Stimulated activated CD4-positive, alpha-beta T cell treated with anti-CD3 and anti-CD28 coated beads, Interleukin-12 subunit alpha, Interleukin-12 subunit beta, amount 100 ng/mL, for 48 hours (primary cell): ENCODE measurements around the gene AKR1C4.
A peak's percentile ranks its signal among the peaks of the same experiment; 100 is the strongest.
"Not testable (repeated sequence)": the region's sequence is repeated elsewhere in the genome, so short reads cannot be mapped to it uniquely, and the experiment has no call there.

Experiments used
- DNase-seq, 3 donors: peaks; one replicate each; pipeline ENCODE4 v3.0.0-alpha.2; 2020; ENCODE audit warnings: low read depth in 2 of 3, low spot score in 1 of 3

Gene AKR1C4

DNA sequence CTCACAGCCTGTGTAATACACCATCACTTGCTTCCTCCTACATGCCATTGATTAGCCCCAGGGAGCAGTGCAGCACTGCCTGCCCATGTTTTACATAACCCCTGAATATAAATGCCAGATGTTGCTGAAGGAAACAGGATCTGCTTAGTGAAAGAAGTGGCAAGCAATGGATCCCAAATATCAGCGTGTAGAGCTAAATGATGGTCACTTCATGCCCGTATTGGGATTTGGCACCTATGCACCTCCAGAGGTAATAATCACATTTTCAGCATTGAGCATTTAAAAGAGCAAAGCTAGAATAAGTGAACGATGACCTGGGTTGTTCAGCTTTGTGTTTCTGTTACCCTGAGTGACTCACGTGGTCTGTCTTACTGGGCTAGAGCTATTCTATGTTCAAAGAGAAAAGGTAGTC lies at the start of gene AKR1C4:
TSS of gene AKR1C4 (plus strand) at position 136 of the 412 bp plus-strand sequence. CDS start at position 167, 31 bp downstream.
- no peak for DNase-seq

DNA sequence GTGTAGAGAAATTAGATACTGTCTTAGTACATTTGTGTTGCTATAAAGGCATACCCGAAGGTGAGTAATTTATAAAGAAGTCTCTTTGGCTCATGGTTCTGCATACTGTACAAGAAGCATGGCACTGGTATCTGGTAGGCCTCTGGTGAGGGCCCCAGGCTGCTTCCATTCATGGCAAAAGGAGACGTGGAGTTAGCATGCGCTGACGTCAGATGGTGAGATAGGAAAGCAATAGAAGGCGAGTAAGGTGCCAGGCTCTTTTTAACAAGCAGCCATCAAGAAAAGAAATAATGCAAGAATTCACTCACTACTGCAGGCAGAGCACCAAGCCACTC lies 49.8 kb upstream of the AKR1C4 start:
- DNase-seq, result no peak

DNA sequence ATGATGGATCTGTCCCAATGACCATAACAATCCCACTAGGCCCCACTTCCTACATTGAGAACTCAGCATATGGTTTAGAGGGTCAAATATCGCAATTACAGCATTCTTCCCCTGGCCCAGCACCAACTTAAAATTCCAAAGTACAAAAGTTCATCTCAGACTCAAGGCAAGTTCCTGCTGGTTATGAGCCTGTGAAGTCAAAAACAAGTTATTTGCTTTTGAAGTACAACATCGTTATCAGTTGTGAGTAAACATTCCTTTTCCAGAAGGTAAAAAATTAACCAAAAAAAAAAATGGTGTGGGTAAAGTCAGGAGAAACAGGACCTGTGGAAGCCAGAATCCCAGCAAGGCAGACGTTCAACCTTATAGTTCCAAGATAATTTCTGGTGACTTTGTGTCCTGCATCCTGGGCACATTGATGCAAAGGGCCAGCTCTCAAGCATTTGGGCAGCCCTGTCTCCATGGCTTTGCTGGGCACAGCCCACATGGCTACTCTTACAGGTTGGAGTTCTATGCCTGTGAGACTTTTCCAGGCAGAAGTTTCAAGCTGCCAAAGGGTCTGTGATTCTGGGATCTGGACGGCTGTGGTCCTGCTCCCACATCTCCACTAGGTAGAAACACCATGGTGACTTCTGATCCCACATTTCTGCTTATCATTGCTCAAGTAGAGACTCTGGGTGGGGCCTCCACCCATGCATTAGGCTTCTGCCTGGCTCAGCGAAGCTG lies 49.2 kb upstream of the AKR1C4 start:
- DNase-seq, result no peak

- no peak for DNase-seq
Measured at GRCh38 chr10:5147981-5148677, 48.5 kb upstream of the AKR1C4 start.

- no peak for DNase-seq
Measured at GRCh38 chr10:5148678-5149032, 48.0 kb upstream of the AKR1C4 start.

DNA sequence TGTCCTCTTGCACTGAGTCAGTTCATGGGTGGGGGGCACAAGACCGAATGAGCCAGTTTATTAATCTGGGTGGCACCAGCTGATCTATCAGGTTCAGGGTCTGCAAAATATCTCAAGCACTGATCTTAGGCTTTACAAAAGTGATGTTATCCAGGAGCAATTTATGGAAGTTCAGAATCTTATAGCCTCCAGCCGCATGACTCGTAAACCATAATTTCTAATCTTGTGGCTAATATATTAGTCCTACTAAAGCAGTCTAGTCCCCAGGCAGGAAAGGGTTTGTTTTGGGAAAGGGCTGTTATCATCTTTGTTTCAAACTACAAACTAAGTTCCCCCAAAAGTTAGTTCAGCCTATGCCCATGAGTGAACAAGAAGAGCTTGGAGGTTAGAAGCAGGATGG lies 45.6 kb upstream of the AKR1C4 start:
- no peak for DNase-seq

DNA sequence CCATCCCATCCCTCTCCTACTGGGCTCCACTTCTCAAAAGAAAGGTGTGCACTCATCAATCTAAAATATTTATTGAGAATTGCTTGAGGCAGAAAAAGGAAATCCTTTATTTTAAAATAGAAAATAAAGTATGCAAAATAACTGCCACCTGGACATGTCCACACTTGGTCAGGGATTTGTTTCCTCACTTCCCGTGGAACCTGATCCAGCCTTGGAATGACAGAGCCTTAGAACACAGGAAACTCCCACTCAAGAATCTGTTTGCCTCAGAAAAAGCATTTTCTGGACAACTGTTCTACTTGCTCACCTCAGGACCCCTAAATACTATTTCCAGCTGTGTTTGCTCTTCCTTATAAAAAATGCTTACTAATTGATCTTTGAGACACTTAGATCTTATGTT lies 40.7 kb upstream of the AKR1C4 start:
- no peak for DNase-seq

DNA sequence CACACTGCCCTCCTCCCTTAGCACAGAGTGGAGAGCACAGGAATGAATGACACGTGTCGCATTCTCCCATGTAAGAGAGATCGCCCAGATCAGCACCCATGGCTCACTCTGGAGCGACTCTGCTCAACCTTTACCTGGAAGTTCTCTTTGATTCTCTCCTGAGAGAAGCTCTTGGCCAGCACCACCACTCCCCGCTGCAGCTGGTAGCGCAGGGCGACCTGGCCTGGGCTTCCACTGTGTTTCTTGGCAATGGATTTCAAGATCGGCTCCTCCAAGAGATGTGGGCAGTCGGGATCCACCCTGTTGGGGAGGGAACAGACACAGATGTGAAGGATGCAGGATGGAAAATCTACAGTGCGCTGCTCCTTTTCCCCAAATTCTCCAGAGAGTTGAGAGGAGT lies 39.1 kb upstream of the AKR1C4 start:
- DNase-seq, result no peak

DNA sequence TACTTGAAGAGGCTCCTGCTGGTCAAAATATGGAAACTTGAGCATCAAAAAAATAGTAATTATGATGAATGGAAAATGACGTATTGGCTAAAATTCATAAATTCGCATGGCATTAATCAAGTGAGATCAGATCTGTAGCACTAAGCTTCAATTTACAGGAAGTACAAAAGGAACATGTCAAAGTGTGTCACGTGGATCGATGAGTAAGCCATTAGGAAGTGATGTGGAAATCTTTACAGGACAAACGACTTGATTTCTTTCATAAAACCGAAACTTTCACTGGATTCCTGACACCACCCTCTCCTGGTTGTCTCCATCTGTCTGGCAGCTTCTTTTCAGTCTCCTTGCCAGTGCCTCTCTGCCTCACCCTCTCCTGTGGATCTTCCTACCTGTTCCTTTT lies 37.5 kb upstream of the AKR1C4 start:
- no peak for DNase-seq

DNA sequence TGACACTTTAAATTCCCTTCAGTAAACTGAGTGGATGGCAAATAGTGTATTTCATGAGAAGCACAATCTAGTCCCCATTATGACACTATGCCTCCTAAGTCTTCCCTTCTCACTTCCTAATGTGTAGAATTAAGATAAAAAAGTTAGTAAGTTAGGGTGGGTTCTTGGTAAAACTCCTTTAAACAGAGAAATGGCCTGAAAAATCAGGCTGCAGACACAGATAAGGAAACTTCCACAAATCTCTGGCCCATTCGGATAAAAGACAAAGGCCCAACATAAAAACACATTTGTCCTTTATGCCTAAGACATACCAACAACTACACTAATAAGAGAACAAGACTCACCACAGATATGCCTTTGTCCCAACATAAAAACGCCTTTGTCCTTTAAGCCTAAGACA lies 33.1 kb upstream of the AKR1C4 start:
- DNase-seq, result no peak

DNA sequence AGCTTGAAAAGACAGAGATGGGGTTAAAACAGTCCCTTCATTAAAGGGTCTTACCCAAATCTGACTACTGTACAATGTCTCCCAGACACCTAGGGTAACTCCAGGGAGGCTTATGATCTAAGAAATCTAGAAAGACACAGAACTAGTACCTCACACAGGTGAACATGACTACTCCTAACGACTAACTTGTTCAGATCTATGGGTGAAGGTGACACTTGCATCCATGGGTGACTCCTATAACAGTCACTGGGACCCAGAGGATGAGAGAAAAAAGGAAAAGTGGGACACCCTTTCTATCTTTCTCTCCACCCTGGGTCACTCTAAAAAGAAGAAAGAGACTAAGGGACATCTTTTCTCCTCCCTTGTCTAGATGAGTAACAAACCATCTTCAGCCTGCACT lies 30.9 kb upstream of the AKR1C4 start:
- no peak for DNase-seq

DNA sequence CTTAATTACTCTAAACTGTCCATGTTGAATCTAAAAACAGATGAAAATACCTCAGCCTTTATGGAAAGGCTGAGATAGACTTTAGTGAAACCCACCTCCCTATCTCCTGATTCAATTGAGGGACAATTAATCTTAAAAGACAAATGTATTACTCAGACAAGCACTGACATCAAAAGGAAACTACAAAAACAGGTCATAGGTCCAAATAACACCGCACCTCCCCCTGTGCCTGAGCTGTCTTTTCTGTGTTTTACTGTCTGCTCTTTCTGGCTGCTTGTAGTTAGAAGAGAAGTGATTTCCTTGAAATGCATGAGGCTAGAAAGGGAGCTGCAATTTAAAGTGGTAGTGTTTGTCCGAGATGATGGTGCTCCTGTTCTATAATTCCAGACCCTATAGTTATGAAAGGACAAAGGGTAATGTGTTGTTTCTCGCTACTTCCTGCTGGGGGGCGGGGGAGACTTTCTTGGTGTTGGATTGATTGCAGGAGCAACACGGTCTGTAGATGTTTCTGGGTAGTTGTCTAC lies 27.7 kb upstream of the AKR1C4 start:
- peak in 1 of 3 donors; percentile 21 for DNase-seq

GRCh38 chr10:5175581-5175980 lies 21.1 kb upstream of the AKR1C4 start:
- not testable (repeated sequence) for DNase-seq

DNA sequence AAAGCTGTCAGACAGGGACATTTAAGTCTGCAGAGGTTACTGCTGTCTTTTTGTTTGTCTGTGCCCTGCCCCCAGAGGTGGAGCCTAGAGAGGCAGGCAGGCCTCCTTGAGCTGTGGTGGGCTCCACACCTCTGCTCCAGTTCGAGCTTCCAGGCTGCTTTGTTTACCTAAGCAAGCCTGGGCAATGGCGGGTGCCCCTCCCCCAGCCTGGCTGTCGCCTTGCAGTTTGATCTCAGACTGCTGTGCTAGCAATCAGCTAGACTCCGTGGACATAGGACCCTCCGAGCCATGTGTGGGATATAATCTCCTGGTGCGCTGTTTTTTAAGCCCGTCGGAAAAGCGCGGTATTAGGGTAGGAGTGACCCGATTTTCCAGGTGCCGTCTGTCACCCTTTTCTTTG lies 16.1 kb upstream of the AKR1C4 start:
- DNase-seq, result not testable (repeated sequence)

DNA sequence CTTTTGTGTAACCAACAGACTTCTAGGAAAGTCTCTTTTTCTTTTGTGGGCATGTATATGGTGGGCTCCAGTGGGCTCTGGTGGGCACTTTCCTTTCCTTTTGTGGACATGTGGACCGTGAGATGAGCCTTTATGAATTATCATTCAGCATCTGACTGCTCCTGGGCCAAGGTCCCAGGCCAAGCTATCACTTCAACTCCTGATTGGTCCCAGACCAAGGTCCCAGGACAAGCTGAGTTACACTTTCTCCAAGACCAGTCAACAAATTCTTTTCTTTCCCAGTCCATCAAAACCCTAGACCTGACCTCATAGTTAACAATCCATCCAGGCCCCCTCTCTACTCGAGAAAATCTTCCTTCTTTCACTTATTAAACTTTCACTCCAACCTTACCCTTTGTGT lies 12.7 kb upstream of the AKR1C4 start:
- no peak for DNase-seq

DNA sequence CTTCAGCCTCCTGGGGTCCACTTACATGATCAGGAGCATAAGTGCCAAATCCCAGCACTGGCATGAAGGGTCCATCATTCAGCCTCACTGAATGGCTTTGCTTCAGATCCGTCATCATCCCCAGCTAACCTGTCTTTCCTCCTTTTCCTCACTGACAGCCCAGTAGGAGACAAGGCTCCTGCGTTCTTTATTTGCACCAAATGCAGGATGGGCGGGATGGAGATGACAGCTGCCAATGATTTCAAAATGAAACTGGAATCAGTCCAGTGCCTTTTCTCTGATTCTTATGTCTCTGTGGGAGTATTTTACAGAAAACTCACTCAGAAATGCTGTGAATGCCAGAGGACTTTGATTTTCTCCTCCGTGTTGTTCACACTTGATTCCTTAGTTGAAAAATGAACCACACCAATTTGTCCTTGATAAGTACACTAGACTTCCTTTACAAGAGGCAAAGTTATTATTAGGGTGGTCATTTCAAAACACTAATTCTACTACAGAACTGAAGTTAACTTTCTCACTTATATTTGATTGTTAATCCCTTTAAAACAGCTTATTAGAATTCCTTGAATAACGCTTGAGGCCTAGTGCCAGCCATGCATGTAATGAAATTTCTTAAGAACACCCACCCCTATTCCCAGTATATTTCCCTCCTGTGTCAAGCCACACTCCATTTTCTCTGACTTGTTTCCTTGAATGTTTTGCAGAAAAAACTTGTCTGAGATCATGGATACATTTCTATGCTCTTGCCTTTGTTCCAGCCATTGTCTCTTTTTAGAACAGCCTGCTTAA lies 11.5 kb upstream of the AKR1C4 start, which contains the start of gene AKR1C8:
TSS of gene AKR1C8 (minus strand) at position 164 of the 789 bp plus-strand sequence. CDS start at position 118, 46 bp downstream.
- DNase-seq, result no peak

DNA sequence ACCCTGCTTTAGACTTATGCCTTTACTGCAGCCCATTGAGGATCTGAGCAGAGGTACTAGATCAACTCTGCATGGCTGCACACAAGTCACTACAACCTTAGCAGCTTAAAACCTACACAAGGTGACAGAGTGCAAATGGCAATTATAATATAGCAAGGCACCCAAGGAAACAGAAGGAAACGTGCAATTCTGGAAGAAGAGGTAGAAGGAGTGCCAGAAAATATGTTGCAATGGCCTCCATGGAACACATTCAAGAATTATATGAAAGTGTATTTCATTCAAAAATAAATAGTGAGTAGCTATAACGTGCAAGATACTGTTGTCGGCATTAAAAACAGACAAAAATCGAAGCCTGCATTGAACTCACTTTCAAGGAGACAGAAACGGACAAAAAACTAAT lies 8.8 kb upstream of the AKR1C4 start:
- DNase-seq, result no peak

GRCh38 chr10:5188358-5188757 lies 8.3 kb upstream of the AKR1C4 start:
- DNase-seq, result no peak

- DNase-seq, result no peak
Measured at GRCh38 chr10:5194431-5194830, 2.2 kb upstream of the AKR1C4 start.

GRCh38 chr10:5195727-5196374 lies 786 bp upstream of the AKR1C4 start:
- no peak for DNase-seq

DNA sequence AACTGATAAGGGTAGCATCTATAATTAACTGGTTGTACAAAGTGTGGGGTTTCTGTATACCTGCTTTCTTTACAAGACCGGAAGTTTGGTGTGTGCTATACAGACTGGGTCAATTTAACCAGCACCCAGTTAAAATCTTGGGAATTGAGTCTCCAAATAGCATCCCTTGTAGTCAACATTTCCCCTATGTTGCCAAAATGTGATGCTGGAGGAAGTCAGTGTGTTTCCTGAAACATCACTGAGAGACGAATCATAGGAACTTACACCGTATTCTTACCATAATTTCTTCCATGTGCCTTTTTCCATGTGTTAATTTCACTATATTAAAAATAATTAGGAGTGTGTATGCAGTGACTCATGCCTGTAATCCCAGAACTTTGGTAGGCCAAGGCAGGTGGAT lies 1.7 kb downstream of the AKR1C4 start:
- DNase-seq, result no peak
